DND-41 (cell line): ENCODE results near the gene FUT6.

Experiments
- ATAC-seq: fragments of 200-7000 bp; cut with Tn5 transposase; 3 replicates; pipeline ENCODE4 v1.9.1; 2021; ENCODE audit warnings: low read depth; ENCODE audit not compliant: insufficient read depth
- DNase-seq: peaks from one replicate; pipeline ENCODE4 v3.0.0-alpha.2; 2020
- H2AFZ ChIP-seq: 2 replicates; pipeline ENCODE4 v1.6.0; 2012; ENCODE audit warnings: low read depth, low read length
- H3K27ac ChIP-seq: 2 replicates; pipeline ENCODE4 v1.5.1; 2012; ENCODE audit warnings: low read length, inconsistent platforms
- H3K27me3 ChIP-seq: fragments of 200-600 bp; sonication (generic); 2 replicates; pipeline ENCODE4 v1.6.0; 2012; ENCODE audit warnings: low read length, mild to moderate bottlenecking, inconsistent platforms; ENCODE audit not compliant: insufficient read depth, poor library complexity
- H3K36me3 ChIP-seq: 2 replicates; pipeline ENCODE4 v1.5.1; 2012; ENCODE audit warnings: low read length, inconsistent platforms; ENCODE audit not compliant: insufficient read depth
- H3K4me1 ChIP-seq: 2 replicates; pipeline ENCODE4 v1.5.1; 2012; ENCODE audit warnings: mild to moderate bottlenecking, low read length; ENCODE audit not compliant: insufficient read depth
- H3K4me2 ChIP-seq: 2 replicates; pipeline ENCODE4 v1.6.0; 2012; ENCODE audit warnings: mild to moderate bottlenecking, moderate library complexity, low read length, inconsistent platforms; ENCODE audit not compliant: insufficient read depth
- H3K4me3 ChIP-seq, 2 experiments: fragments of 200-600 bp in 1 of 2; shearing (Covaris generic) in 1 of 2; 2 replicates each; pipeline ENCODE4 v1.5.1; 2012 to 2016; ENCODE audit warnings: inconsistent platforms in 2 of 2, low read length in 2 of 2, mild to moderate bottlenecking in 2 of 2, low read depth in 1 of 2, moderate library complexity in 1 of 2
- H3K79me2 ChIP-seq: 2 replicates; pipeline ENCODE4 v1.6.0; 2012; ENCODE audit warnings: low read length, inconsistent platforms; ENCODE audit not compliant: insufficient read depth
- H3K9ac ChIP-seq: 2 replicates; pipeline ENCODE4 v1.6.0; 2012; ENCODE audit warnings: low read depth, mild to moderate bottlenecking, inconsistent platforms, low read length, moderate library complexity
- H3K9me3 ChIP-seq: 2 replicates; pipeline ENCODE4 v1.5.1; 2012; ENCODE audit warnings: low read length, moderate library complexity, mild to moderate bottlenecking, inconsistent platforms; ENCODE audit not compliant: insufficient read depth, severe bottlenecking
- H4K20me1 ChIP-seq: 2 replicates; pipeline ENCODE4 v1.6.0; 2012; ENCODE audit warnings: low read length; ENCODE audit not compliant: insufficient read depth
- CTCF ChIP-seq: IDR thresholded peaks from 2 replicates; pipeline ENCODE4 v1.5.1; 2012; ENCODE audit warnings: borderline replicate concordance, low read length, moderate library complexity, mild to moderate bottlenecking; ENCODE audit not compliant: poor library complexity, severe bottlenecking; ENCODE audit errors: extremely low read depth
- EZH2 ChIP-seq: IDR thresholded peaks from 3 replicates; pipeline ENCODE4 v1.6.1; 2012; ENCODE audit warnings: borderline replicate concordance, low read depth, mild to moderate bottlenecking, moderate library complexity, low read length, inconsistent platforms; ENCODE audit not compliant: severe bottlenecking

Gene FUT6

GRCh38 chr19:5793188-5793587 is 46.3 kb downstream of the FUT6 start:
- H3K27ac ChIP-seq, result no peak overlapping the region
- H3K36me3 ChIP-seq, result peaks cover 20% of the 10 kb centered on the region
- H3K4me2 ChIP-seq, result no peak overlapping the region
- peaks cover 24% of the 10 kb centered on the region for H3K4me1 ChIP-seq
- DNase-seq, result no peak
- no peak overlapping the region for H3K4me3 ChIP-seq
- peaks cover 18% of the 10 kb centered on the region for H4K20me1 ChIP-seq
- no peaks in the 10 kb centered on the region for H3K9me3 ChIP-seq
- peaks cover 17% of the 10 kb centered on the region for H3K79me2 ChIP-seq
- no peak overlapping the region for H3K9ac ChIP-seq
- no peaks in the 10 kb centered on the region for H3K27me3 ChIP-seq
- peak overlapping the region; percentile 7; the same call in 1 of the 2 replicates for H2AFZ ChIP-seq
- TF ChIP-seq CTCF, result no peak
- TF ChIP-seq EZH2, result no peak
- no peak for ATAC-seq

GRCh38 chr19:5792224-5792623 is 47.3 kb downstream of the FUT6 start:
- Histone ChIP-seq H3K36me3 (peaks cover 30% of the 10 kb centered on the region), H3K27ac (no peak overlapping the region), H3K4me3 (no peak overlapping the region), H3K9ac (no peak overlapping the region), H3K4me2 (no peak overlapping the region), H3K4me1 (peaks cover 24% of the 10 kb centered on the region), H3K9me3 (no peaks in the 10 kb centered on the region), H4K20me1 (peaks cover 28% of the 10 kb centered on the region), H2AFZ (no peak overlapping the region), H3K79me2 (peaks cover 17% of the 10 kb centered on the region), H3K27me3 (no peaks in the 10 kb centered on the region)
- DNase-seq (no peak), ATAC-seq (no peak)
- TF ChIP-seq CTCF, result no peak
- TF ChIP-seq EZH2, result no peak

DNA sequence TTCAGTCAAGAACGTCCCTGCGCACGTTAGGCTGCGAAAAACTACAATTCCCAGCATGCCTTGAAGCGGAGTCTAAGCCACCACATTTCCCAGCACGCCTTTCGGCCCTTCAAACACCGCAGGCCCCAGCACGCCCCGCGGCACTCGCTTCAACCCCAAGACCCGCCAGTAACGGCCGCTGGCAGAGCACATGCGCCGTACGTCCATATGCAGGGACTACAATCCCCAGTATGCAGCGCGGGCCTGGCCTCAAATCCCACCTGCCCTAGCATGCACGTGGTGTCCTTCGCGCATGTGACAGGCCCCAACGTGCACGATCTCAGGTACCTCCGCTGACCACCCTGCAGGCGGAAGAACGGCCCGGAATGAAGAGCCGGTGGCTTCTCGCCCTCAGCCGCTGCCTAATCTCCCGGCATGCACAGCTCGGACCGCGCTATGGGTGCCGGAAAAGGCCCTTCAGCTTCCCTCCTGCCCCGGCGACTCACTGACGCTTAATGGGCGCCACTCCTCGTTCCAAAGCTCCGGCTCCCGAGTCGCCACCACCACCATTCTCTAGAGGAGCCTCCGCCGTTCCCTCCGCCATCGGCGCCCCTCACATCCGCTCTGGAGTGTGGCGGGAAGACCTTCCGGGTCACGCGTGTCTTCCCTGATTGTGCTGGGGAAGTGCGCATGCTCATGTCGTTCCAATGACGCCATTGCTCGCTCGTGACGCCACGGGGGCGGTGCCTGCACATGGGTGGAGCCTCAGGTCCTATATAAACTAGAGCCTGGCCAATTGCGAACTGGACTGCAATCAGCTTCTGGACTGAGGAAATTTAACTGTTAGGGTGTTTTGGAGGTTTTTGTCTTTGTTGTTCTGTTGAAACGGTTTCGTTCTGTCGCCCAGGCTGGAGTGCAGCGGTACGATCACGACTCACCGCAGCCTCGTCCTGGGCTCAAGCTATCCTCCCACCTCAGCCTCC is 48.7 kb downstream of the FUT6 start, which contains the start of gene DUS3L:
Gene DUS3L, minus strand, starts transcription at position 605 of the 962 bp plus-strand sequence. Its CDS starts 22 bp downstream, at position 583.
- H3K9me3 ChIP-seq, result no peaks in the 10 kb centered on the region
- peak within 1 kb of the TSS; percentile 95 for H3K9ac ChIP-seq
- H3K27ac ChIP-seq, result peak within 1 kb of the TSS; percentile 99
- TF ChIP-seq CTCF (no peak), EZH2 (no peak)
- peak within 1 kb of the TSS; percentile 47 to 77 for H3K4me3 ChIP-seq
- peaks cover 24% of the 10 kb centered on the region for H3K4me1 ChIP-seq
- H2AFZ ChIP-seq, result peak within 1 kb of the TSS; percentile 88
- ATAC-seq, result peak; percentile 96
- H3K36me3 ChIP-seq, result peaks cover 44% of the 10 kb centered on the region
- peak within 1 kb of the TSS; percentile 78 for H3K4me2 ChIP-seq
- H4K20me1 ChIP-seq, result peaks cover 39% of the 10 kb centered on the region
- H3K79me2 ChIP-seq, result peaks cover 17% of the 10 kb centered on the region
- peak; percentile 98 for DNase-seq
- no peaks in the 10 kb centered on the region for H3K27me3 ChIP-seq
